HG02571 (cell line): ENCODE results near the gene C3orf20.
"Not testable (repeated sequence)": the region's sequence is repeated elsewhere in the genome, so short reads cannot be mapped to it uniquely, and the experiment has no call there.

Source experiments
- ATAC-seq: cut with Tn5 transposase; IDR thresholded peaks from one replicate; pipeline ENCODE4 v1.9.1; 2021; ENCODE audit warnings: mild to moderate bottlenecking, moderate library complexity; ENCODE audit not compliant: unreplicated experiment

The C3orf20 gene

GRCh38 chr3:14752979-14753378, 78.0 kb downstream of the C3orf20 start:
- ATAC-seq = not testable (repeated sequence)

DNA sequence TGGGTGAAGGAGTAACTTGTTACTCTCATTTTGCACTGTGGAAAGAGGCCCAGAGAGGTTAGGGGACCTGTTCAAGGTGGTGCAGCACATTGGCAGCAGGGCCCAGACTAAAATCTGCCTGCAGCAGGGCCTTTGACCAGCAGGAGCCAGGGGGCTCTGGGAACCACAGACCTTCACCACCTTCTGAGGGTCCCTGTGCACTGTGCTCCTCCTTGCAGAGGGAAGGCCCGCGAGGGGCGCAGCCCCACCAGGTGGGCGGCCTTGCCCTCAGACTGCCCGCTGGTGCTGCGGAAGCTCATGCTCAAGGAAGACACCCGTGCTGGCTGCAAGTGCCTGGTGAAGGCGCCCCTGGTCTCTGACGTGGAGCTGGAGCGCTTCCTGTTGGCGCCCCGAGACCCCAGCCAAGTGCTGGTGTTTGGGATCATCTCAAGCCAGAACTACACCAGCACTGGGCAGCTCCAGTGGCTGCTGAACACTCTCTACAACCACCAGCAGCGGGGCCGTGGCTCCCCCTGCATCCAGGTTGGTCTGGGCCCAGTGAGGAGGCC, 82.3 kb downstream of the C3orf20 start:
- ATAC-seq = no peak

DNA sequence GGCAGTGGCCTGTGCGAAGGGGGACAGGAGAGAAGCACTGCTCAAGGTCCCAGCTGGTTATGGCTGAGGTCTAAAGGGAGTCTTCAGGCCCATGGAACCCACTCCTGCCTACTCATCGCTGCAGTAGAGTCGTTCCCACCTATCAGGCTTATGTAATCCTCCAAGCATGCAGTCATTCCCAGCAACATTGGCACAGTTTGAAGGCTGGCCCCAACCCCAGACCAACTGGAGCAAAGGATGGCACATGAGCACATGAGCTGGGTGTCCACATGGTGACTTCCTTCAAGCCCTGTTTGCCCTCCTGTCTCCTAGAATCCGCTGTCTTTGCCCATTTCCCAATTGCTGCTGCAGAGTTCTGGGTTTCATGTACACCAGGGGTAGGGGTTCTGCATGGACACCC, 83.4 kb downstream of the C3orf20 start:
- ATAC-seq = no peak

DNA sequence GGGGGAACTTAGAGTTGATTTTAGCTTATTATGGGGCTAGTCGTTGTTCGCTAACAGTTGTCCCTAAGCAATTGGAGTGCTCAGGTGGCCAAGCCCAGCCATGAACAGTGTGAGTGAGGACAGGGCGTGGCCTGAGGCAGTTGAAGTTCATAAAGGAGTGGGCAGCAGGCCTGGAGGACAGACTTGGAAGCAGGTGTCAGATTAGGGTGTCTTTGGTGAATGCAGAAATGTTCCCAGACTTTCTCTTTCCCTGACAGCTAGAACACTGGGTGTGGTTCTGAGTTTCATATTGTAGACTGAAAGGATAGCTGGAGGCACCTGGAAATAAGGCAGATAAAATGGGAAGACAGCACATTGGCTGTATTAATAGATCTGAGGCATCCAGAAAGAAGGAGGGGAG, 84.0 kb downstream of the C3orf20 start:
- no peak for ATAC-seq

DNA sequence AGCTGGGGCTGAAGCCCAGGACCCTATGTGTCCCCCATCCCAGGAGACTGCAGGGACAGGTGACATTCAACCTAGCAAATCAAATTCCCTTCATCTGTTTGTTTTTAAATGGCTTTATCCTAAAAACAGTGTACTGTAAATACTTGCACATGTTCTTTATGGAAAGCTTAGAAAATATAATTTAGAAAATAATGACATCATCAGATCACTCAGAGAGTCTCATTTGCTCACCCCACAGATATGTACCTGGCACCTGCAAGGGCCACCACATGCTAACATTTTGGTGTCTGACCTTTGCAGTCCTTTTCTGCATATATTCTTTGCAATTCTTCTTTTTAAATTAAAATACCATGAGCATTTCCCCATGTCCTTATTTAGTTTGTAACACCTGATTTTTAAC, 85.2 kb downstream of the C3orf20 start:
- no peak for ATAC-seq

DNA sequence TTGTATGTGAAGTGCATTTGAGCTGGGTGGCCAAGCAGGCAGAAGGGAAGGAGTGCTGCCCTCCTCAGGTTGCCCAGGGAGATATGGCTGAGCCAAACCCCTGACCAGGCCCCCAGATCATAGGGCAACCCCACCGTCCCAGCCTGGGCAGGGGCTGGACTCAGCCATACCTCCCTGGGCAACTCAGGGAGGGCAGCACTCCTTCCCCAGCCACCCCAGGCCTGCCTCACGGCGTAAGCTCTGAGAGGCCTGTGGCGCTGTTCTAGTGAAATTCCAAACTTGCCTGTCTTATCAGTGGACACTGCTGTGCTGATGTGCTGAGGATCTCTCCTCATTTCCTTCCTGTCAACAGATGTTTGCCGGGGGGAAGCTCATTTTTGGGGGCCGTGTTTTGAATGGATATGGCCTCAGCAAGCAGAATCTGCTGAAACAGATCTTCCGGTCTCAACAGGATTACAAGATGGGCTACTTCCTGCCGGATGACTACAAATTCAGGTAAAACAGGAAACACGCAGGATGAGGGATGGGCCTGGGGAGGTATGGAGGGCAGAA, 86.3 kb downstream of the C3orf20 start:
- ATAC-seq = no peak

- no peak for ATAC-seq
Observed at GRCh38 chr3:14761866-14762265, 86.9 kb downstream of the C3orf20 start.

DNA sequence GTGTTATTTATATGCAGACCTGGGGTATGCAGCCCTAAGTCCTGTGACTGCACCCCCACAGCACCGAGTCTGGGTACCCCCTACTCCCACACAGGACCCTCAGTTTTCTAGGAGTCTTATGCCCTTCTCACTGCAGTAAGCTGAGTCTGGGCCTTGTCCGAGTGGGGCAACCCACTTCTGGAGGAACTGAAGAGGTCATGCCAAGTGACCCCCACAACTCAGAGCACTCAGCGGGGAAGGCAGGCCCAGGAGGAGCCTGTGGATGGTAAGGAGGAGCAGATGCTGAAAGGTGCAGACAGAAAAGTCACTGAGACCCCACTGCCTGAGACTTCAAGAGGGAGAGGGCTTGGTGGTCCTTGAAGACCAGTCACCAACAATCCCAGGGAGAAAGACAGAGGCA, 87.8 kb downstream of the C3orf20 start:
- ATAC-seq = no peak

DNA sequence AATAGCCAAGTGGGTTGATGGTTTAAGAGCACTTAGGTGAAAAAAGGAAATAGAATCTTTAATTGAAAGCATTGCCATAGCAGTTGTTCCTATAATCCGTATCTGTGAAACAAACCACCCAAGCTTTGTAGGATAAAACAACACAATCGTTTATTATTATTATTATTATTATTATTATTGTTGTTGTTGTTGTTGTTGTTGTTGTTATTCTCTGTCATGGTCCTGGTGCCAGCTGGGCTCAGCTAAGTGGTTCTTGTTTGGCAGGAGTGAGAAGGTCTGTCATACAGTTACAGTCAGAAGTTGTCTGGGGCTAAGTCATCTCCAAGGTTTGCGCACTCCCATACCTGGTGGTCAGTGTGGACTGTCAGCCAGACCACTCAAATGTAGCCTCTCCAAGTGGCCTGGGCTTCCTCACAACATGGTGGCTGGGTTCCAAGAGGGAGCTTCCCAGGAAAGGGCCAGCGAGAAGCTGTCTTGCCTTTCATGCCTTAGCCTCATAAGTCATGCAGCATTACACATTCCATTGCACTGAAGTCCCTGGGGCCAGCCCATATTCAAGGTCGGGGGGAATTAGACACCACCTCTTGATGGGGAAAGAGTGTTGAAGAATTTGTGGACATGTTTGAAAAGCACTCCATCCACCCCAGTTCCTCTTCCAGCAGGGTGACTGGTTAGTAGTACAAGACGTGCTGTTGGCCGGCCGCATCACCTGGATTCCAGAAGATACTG, 89.6 kb downstream of the C3orf20 start:
- ATAC-seq = no peak

DNA sequence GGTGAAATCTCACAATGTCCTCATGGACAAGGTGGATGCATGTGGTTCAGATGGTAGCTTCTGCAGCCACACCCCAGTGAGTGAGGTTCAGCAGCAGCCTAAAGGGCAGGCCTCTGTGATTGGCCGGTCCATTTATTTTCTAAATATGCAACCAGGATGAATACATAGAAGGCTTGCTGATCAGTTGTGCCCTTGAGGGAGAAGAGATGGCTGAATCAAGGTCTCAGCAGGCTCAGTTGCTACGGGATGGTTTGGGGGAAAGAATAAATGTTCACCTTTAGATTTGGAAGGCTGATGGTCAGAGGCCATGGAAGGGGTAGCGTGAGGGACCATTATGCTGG, 90.1 kb downstream of the C3orf20 start:
- no peak for ATAC-seq

- no peak for ATAC-seq
Observed at GRCh38 chr3:14765576-14766427, 90.9 kb downstream of the C3orf20 start.

GRCh38 chr3:14766428-14767244, 91.7 kb downstream of the C3orf20 start:
- ATAC-seq = no peak

GRCh38 chr3:14767245-14768051, 92.5 kb downstream of the C3orf20 start:
- no peak for ATAC-seq

DNA sequence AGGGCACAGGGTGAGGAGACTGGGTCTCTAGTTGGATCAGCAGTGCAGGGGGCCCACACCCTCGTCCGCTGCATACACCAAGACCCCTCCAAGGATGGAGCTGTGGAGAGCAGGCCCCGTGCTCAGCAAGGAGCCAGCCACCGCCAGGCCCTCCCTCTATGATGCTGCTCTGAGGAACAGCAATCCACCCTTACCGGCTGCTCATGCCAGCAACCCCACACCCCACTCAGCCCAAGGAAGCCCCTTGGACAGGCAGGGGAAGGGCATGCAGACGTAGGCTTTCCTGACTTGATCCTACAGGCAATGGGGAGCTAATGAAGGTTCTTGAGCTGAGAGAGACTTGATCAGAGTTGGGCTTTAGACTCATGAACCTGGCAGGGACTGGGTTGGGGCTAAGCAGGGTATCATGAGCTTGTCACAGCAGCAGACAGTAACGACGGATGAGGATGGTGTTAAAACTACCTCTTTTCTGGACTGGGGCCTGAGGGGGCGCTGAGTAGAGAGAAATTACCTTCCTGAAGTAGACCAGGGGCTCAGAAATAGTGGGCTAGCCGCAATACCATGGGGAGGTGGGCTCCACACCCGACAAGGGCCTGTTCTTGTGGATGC, 93.3 kb downstream of the C3orf20 start:
- no peak for ATAC-seq

DNA sequence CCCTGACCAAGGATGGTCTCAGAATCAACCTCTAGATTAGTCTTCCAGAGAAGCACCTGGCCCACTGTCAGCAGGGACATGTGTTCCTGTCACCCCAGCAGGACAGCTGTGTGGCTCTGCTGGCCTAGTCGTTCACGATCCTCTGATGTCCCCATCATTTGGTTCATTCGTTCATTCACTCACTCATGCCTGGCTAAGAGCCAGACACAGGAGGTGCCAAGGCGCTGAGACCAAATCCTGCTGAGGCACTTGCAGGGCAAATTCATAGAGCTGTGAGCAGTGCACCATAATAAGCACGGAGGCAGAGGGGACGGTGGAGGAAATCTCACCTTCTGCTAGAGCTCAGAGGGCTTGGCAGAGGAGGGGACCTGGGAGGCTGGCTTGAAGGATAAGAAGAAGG, 93.9 kb downstream of the C3orf20 start:
- ATAC-seq = no peak

DNA sequence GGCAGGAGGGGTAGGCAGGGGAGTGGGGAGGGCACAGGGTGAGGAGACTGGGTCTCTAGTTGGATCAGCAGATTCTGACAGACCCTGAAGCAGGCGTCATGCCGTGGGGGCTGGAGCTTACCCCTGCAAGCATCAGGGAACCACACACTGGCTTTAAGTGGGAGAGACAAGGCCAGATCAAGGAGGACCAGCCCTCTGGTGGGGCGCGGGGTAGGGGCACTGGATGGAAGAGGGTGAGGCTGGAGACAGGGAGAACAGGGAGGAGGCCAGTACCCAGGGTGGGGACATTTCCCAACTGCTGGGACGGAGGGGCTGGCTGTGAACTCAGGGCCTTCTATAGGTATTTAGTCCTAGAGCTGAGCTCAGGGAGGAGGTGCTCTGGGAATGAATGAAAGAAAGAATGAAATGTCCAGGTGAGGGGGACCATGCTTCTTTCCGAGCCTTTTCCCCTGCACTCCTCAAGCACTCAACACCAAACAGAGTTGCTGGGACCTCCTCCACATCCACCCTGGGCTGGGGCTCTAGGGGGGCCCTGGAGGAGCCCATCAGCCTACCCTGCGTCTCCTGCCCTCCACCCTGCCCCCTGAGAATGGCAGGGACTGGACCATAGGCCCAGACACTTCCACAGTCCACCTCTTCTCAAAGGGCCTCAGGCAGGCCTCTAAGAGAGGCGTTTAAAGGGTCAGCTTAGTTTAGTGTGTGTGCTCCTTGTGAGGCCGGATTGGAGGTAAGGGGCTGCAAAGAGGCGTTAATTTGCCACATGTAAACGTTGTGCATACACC, 94.8 kb downstream of the C3orf20 start:
- no peak for ATAC-seq

DNA sequence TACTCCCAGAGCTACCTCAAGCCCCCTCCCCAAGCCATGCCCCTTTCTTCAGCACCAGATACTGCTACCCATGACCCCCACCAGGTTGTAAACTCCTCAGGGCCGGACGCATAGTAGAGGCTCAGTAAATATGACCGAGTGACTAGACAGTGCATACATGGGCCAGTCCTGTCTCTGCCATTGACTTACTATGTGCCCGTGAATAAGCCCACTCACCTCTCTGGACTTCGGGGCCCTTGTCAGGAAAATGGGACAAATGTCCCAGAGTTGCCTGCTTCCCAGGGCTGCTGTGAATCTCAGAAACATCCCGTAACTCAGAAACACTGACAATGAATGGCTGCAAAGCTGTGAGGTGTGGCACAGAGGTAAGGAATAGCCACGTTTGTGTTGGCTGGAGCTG, 95.7 kb downstream of the C3orf20 start:
- no peak for ATAC-seq

- ATAC-seq = no peak
Observed at GRCh38 chr3:14771593-14772497, 96.9 kb downstream of the C3orf20 start.
